ENCODE results near the gene NOVA2. TPM values are rescaled to one million over a fixed set of nuclear protein-coding genes. Genes with fewer than 3 reads are reported as not detected.

NOVA2 gene
- total RNA-seq, 1 experiment from 2014 or later = not detected

GRCh38 chr19:46020819-46021125 lies 47.1 kb upstream of the NOVA2 start:
- Histone ChIP-seq H3F3A (ENCODE audit: insufficient read depth, low read depth) (peaks cover 18% of the 10 kb centered on the region; the same call in 1 of the 2 replicates), H3K4me3 (no peak overlapping the region), H3K27me3 (ENCODE audit: insufficient read depth, low read depth) (no peaks in the 10 kb centered on the region), H3K4me1 (replicated peaks; ENCODE audit: insufficient read depth) (no peaks in the 10 kb centered on the region; the same call in 1 of the 2 replicates), H3K4me2 (no peak overlapping the region), H3K79me2 (ENCODE audit: low read depth) (no peaks in the 10 kb centered on the region), H3K27ac (no peak overlapping the region), H3K36me3 (ENCODE audit: low read depth) (no peaks in the 10 kb centered on the region), H3K9me3 (ENCODE audit: insufficient read depth, low read depth) (no peaks in the 10 kb centered on the region), H2AFZ (no peak overlapping the region), H3K9me2 (ENCODE audit: insufficient read depth) (no peaks in the 10 kb centered on the region), H4K20me1 (ENCODE audit: insufficient read depth) (peaks cover 5% of the 10 kb centered on the region; the same call in 1 of the 2 replicates)
- TF ChIP-seq EZH2 (IDR thresholded peaks at IDR 0.05; ENCODE audit: low read depth) (no peak), CTCF (conservative IDR thresholded peaks at IDR 0.05) (no peak)
- no peak for DNase-seq
- no TSS peak for BruUV-seq (replicated peaks)
- CTCF ChIA-PET = interaction anchor here (0.6 kb wide), 1 partner anchor 429 kb away, joined by 10 read pairs; no protein-coding TSS in a partner anchor
- intact Hi-C loops (cut with micrococcal nuclease; ENCODE audit: unreplicated experiment) = no loop called here
- POLR2A ChIA-PET (ENCODE audit: unreplicated experiment) = no interaction called here

GRCh38 chr19:46019270-46019669 lies 45.6 kb upstream of the NOVA2 start:
- H3K4me2 ChIP-seq = no peak overlapping the region
- H3K9me2 ChIP-seq (ENCODE audit: insufficient read depth) = no peaks in the 10 kb centered on the region
- no peak for DNase-seq
- H3K4me3 ChIP-seq = no peak overlapping the region
- peaks cover 6% of the 10 kb centered on the region; the same call in 1 of the 2 replicates for H3K4me1 ChIP-seq (replicated peaks; ENCODE audit: insufficient read depth)
- peaks cover 14% of the 10 kb centered on the region; the same call in 1 of the 2 replicates for H3F3A ChIP-seq (ENCODE audit: insufficient read depth, low read depth)
- ChIA-PET CTCF (interaction anchor here (1.0 kb wide), 1 partner anchor 9 kb away, joined by 6 read pairs; no protein-coding TSS in a partner anchor), POLR2A (ENCODE audit: unreplicated experiment) (no interaction called here)
- no peaks in the 10 kb centered on the region for H3K9me3 ChIP-seq (ENCODE audit: insufficient read depth, low read depth)
- no TSS peak for BruUV-seq (replicated peaks)
- no peaks in the 10 kb centered on the region for H3K36me3 ChIP-seq (ENCODE audit: low read depth)
- H4K20me1 ChIP-seq (ENCODE audit: insufficient read depth) = peaks cover 5% of the 10 kb centered on the region; the same call in 1 of the 2 replicates
- TF ChIP-seq CTCF (conservative IDR thresholded peaks at IDR 0.05) (no peak), EZH2 (IDR thresholded peaks at IDR 0.05; ENCODE audit: low read depth) (no peak)
- H3K27me3 ChIP-seq (ENCODE audit: insufficient read depth, low read depth) = no peaks in the 10 kb centered on the region
- intact Hi-C loops (cut with micrococcal nuclease; ENCODE audit: unreplicated experiment) = loop anchor here (5.0 kb wide), 1 partner anchor 137 kb away; no protein-coding TSS in a partner anchor
- H2AFZ ChIP-seq = no peak overlapping the region
- H3K27ac ChIP-seq = no peak overlapping the region
- H3K79me2 ChIP-seq (ENCODE audit: low read depth) = no peaks in the 10 kb centered on the region

GRCh38 chr19:46018729-46019251 lies 45.1 kb upstream of the NOVA2 start:
- POLR2A ChIA-PET (ENCODE audit: unreplicated experiment) = interaction anchor here (0.6 kb wide), 1 partner anchor 23 kb away, joined by 3 read pairs; the partner anchor contains the start of gene CCDC61
- Histone ChIP-seq H3K36me3 (ENCODE audit: low read depth) (no peaks in the 10 kb centered on the region), H3K4me2 (no peak overlapping the region), H3K9me2 (ENCODE audit: insufficient read depth) (no peaks in the 10 kb centered on the region), H2AFZ (no peak overlapping the region), H3K79me2 (ENCODE audit: low read depth) (no peaks in the 10 kb centered on the region), H4K20me1 (ENCODE audit: insufficient read depth) (peaks cover 5% of the 10 kb centered on the region; the same call in 1 of the 2 replicates), H3K27ac (no peak overlapping the region), H3K27me3 (ENCODE audit: insufficient read depth, low read depth) (no peaks in the 10 kb centered on the region), H3K4me1 (replicated peaks; ENCODE audit: insufficient read depth) (peaks cover 7% of the 10 kb centered on the region; the same call in 1 of the 2 replicates), H3K9me3 (ENCODE audit: insufficient read depth, low read depth) (no peaks in the 10 kb centered on the region), H3F3A (ENCODE audit: insufficient read depth, low read depth) (peaks cover 9% of the 10 kb centered on the region), H3K4me3 (no peak overlapping the region)
- BruUV-seq (replicated peaks) = no TSS peak
- intact Hi-C loops (cut with micrococcal nuclease; ENCODE audit: unreplicated experiment) = loop anchor here (5.0 kb wide), 1 partner anchor 136 kb away; no protein-coding TSS in a partner anchor
- TF ChIP-seq EZH2 (IDR thresholded peaks at IDR 0.05; ENCODE audit: low read depth) (no peak), CTCF (conservative IDR thresholded peaks at IDR 0.05) (no peak)
- no peak for DNase-seq
- CTCF ChIA-PET = interaction anchor here (0.7 to 1.0 kb wide), 2 partner anchors 10 to 73 kb away, joined by 5 to 6 read pairs; no protein-coding TSS in a partner anchor
